Measurements from ENCODE around the gene LRRC23. TPM values are rescaled to one million over a fixed set of nuclear protein-coding genes. Genes with fewer than 3 reads are reported as not detected.
"Not testable (repeated sequence)": the region's sequence is repeated elsewhere in the genome, so short reads cannot be mapped to it uniquely, and the experiment has no call there.

The LRRC23 gene
- polyA plus RNA-seq, 1 donor from 2014 or later, result 20.5 TPM

DNA sequence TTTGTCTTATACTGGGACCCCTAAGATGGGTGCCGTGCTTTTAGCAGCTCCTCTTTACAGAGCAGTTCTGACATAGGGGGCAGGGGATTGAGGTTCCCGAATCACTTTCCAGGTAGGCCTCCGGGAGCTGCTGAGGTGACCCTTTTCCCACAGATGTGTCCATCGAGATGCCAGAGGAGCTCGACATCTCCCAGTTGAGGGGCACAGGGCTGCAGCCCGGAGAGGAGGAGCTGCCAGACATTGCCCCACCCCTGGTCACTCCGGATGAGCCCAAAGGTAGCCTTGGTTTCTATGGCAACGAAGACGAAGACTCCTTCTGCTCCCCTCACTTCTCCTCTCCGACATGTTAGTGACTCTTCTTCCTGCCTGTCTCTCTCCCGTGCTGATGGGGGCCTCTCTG is 41.6 kb upstream of the LRRC23 start:
- no peak overlapping the region for H3K4me3 ChIP-seq (ENCODE audit: low read length)
- no peaks in the 10 kb centered on the region for H3K27me3 ChIP-seq (ENCODE audit: insufficient read depth, low read depth, low read length)
- H3K9me2 ChIP-seq (ENCODE audit: insufficient read depth, low read length), result no peaks in the 10 kb centered on the region
- H3K79me2 ChIP-seq (replicated peaks; ENCODE audit: insufficient read depth, low read length), result no peaks in the 10 kb centered on the region
- peaks cover 3% of the 10 kb centered on the region for H3F3A ChIP-seq (ENCODE audit: insufficient read depth, low read length, poor library complexity, severe bottlenecking)
- no peaks in the 10 kb centered on the region for H4K20me1 ChIP-seq (ENCODE audit: insufficient read depth)
- TF ChIP-seq TAF1 (IDR thresholded peaks at IDR 0.05; ENCODE audit: low read depth), result no peak
- no peaks in the 10 kb centered on the region for H3K36me3 ChIP-seq (ENCODE audit: insufficient read depth, low read length)
- no peaks in the 10 kb centered on the region for H3K9me3 ChIP-seq (ENCODE audit: low read length)
- H3K27ac ChIP-seq (ENCODE audit: low read length), result no peak overlapping the region
- H3K9ac ChIP-seq (ENCODE audit: low read length), result no peak overlapping the region
- no peak overlapping the region for H3K4me2 ChIP-seq (ENCODE audit: low read length)
- no peak overlapping the region for H2AFZ ChIP-seq (ENCODE audit: low read depth, low read length)

DNA sequence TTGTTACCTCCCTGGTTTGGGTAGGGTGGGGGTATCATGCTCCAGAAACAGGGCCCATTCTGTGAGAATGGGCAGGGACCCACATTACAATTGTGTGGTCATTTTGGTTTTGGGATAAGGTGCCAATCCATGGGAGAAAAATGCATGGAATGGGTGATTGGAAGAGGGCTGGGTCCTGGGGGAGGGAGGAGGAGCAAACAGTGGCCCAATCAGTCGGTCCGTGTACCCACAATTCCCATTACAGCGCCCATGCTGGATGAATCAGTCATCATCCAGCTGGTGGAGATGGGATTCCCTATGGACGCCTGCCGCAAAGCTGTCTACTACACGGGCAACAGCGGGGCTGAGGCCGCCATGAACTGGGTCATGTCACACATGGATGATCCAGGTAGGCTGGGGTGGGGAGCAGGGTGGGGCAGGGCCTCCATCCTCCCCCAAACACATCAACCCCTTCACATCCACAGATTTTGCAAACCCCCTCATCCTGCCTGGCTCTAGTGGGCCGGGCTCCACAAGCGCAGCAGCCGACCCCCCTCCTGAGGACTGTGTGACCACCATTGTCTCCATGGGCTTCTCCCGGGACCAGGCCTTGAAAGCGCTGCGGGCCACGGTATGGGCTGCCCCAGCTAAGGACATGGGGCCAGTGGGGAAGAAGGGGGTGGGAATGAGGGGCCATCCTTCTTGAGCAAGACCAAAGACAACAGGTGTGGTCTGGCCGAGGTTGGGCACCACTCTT is 40.9 kb upstream of the LRRC23 start:
- no peaks in the 10 kb centered on the region for H3K36me3 ChIP-seq (ENCODE audit: insufficient read depth, low read length)
- H3K4me3 ChIP-seq (ENCODE audit: low read length), result no peak overlapping the region
- H3K9ac ChIP-seq (ENCODE audit: low read length), result no peak overlapping the region
- H3K9me3 ChIP-seq (ENCODE audit: low read length), result no peaks in the 10 kb centered on the region
- H3K79me2 ChIP-seq (replicated peaks; ENCODE audit: insufficient read depth, low read length), result no peaks in the 10 kb centered on the region
- H2AFZ ChIP-seq (ENCODE audit: low read depth, low read length), result no peak overlapping the region
- peaks cover 3% of the 10 kb centered on the region for H3F3A ChIP-seq (ENCODE audit: insufficient read depth, low read length, poor library complexity, severe bottlenecking)
- H3K27ac ChIP-seq (ENCODE audit: low read length), result no peak overlapping the region
- H4K20me1 ChIP-seq (ENCODE audit: insufficient read depth), result no peaks in the 10 kb centered on the region
- TF ChIP-seq, protein P1, sequence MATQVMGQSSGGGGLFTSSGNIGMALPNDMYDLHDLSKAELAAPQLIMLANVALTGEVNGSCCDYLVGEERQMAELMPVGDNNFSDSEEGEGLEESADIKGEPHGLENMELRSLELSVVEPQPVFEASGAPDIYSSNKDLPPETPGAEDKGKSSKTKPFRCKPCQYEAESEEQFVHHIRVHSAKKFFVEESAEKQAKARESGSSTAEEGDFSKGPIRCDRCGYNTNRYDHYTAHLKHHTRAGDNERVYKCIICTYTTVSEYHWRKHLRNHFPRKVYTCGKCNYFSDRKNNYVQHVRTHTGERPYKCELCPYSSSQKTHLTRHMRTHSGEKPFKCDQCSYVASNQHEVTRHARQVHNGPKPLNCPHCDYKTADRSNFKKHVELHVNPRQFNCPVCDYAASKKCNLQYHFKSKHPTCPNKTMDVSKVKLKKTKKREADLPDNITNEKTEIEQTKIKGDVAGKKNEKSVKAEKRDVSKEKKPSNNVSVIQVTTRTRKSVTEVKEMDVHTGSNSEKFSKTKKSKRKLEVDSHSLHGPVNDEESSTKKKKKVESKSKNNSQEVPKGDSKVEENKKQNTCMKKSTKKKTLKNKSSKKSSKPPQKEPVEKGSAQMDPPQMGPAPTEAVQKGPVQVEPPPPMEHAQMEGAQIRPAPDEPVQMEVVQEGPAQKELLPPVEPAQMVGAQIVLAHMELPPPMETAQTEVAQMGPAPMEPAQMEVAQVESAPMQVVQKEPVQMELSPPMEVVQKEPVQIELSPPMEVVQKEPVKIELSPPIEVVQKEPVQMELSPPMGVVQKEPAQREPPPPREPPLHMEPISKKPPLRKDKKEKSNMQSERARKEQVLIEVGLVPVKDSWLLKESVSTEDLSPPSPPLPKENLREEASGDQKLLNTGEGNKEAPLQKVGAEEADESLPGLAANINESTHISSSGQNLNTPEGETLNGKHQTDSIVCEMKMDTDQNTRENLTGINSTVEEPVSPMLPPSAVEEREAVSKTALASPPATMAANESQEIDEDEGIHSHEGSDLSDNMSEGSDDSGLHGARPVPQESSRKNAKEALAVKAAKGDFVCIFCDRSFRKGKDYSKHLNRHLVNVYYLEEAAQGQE (IDR thresholded peaks at IDR 0.05; ENCODE audit: borderline replicate concordance), result no peak
- no peak for TF ChIP-seq POLR2AphosphoS5 (IDR thresholded peaks at IDR 0.05)
- no peak for TF ChIP-seq RAD21 (conservative IDR thresholded peaks at IDR 0.05)
- TF ChIP-seq EP300 (conservative IDR thresholded peaks at IDR 0.05; ENCODE audit: poor library complexity, severe bottlenecking), result no peak
- TF ChIP-seq MXI1 (conservative IDR thresholded peaks at IDR 0.05; ENCODE audit: poor library complexity, severe bottlenecking), result no peak
- TF ChIP-seq SMC3 (conservative IDR thresholded peaks at IDR 0.05; ENCODE audit: poor library complexity), result no peak
- TF ChIP-seq EZH2 (IDR thresholded peaks at IDR 0.05; ENCODE audit: borderline replicate concordance, insufficient read depth, low read length, poor library complexity, severe bottlenecking), result no peak
- TF ChIP-seq TAF1 (IDR thresholded peaks at IDR 0.05; ENCODE audit: low read depth), result no peak
- TF ChIP-seq, protein P2, sequence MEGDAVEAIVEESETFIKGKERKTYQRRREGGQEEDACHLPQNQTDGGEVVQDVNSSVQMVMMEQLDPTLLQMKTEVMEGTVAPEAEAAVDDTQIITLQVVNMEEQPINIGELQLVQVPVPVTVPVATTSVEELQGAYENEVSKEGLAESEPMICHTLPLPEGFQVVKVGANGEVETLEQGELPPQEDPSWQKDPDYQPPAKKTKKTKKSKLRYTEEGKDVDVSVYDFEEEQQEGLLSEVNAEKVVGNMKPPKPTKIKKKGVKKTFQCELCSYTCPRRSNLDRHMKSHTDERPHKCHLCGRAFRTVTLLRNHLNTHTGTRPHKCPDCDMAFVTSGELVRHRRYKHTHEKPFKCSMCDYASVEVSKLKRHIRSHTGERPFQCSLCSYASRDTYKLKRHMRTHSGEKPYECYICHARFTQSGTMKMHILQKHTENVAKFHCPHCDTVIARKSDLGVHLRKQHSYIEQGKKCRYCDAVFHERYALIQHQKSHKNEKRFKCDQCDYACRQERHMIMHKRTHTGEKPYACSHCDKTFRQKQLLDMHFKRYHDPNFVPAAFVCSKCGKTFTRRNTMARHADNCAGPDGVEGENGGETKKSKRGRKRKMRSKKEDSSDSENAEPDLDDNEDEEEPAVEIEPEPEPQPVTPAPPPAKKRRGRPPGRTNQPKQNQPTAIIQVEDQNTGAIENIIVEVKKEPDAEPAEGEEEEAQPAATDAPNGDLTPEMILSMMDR (IDR thresholded peaks at IDR 0.05; ENCODE audit: poor library complexity, severe bottlenecking), result no peak
- no peaks in the 10 kb centered on the region for H3K9me2 ChIP-seq (ENCODE audit: insufficient read depth, low read length)
- H3K27me3 ChIP-seq (ENCODE audit: insufficient read depth, low read depth, low read length), result no peaks in the 10 kb centered on the region
- no peak overlapping the region for H3K4me2 ChIP-seq (ENCODE audit: low read length)

DNA sequence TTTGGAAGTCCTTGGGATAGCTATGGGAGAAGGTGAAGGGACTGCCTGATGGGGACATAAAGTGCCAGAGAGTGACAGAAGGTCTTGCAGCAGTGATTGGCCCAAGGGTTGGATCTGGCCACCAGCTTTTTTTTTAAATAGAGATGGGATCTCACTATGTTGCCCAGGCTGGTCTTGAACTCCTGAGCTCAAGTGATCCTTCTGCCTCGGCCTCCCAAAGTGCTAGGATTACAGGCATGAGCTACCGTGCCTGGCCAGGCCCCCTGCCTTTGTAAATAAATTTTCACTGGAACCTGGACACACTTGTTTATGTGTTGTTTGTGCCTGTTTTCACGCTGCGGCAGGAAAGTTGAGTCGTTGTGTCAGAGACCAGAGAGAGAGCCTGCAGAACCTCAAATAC is 39.3 kb upstream of the LRRC23 start:
- H3K36me3 ChIP-seq (ENCODE audit: insufficient read depth, low read length); H3K9ac ChIP-seq (ENCODE audit: low read length); H2AFZ ChIP-seq (ENCODE audit: low read depth, low read length); H3K79me2 ChIP-seq (replicated peaks; ENCODE audit: insufficient read depth, low read length); H3K27ac ChIP-seq (ENCODE audit: low read length); H3F3A ChIP-seq (ENCODE audit: insufficient read depth, low read length, poor library complexity, severe bottlenecking); H3K4me3 ChIP-seq (ENCODE audit: low read length); H3K27me3 ChIP-seq (ENCODE audit: insufficient read depth, low read depth, low read length); H3K9me2 ChIP-seq (ENCODE audit: insufficient read depth, low read length); H3K4me2 ChIP-seq (ENCODE audit: low read length); H3K9me3 ChIP-seq (ENCODE audit: low read length); H4K20me1 ChIP-seq (ENCODE audit: insufficient read depth): not testable (repeated sequence)

Data from neural cell (in vitro differentiated cells).